Hepatic stellate cell (primary cell): ENCODE results near the gene TOX3.

Experiments used
- DNase-seq: peaks from one replicate; pipeline ENCODE4 v3.0.0; 2011; ENCODE audit warnings: low spot score

Gene TOX3

DNA sequence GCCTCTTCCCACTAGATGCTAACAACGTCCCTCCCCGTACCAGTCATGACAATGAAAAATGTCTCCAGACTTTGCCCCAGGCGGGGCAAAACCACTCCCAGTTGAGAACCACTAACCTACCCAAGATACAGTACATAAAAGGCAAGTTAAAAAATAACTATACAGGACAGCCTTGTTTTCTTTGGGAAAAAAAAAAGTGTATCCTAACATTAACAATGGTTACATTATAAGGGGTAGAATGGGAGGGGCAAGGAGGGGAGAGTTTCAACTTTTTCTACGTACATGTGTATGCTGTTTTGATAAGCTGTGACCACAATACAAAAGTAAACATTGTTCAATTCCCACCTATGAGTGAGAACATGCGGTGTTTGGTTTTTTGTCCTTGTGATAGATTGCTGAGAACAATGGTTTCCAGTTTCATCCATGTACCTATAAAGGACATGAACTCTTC, 94.9 kb downstream of the TOX3 start:
- no peak for DNase-seq

DNA sequence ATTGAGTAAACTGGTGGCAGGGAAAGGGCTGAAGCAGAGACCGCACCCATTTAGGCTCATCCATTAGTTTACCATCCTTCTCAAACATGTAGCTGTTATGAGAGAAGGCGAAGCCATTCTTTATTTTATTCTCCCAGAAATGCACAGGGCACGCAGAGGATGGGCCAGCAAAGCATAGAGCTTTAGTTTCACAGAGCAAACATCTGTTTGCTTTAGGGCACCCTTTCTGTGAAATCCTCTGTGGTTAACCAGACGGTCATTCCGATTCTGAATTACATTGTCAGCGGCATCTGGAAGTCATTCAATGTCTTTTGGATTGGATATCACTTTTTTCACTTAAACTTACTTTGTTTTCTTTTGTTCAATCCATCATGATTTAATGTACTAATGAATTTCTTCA, 96.0 kb downstream of the TOX3 start:
- no peak for DNase-seq

DNA sequence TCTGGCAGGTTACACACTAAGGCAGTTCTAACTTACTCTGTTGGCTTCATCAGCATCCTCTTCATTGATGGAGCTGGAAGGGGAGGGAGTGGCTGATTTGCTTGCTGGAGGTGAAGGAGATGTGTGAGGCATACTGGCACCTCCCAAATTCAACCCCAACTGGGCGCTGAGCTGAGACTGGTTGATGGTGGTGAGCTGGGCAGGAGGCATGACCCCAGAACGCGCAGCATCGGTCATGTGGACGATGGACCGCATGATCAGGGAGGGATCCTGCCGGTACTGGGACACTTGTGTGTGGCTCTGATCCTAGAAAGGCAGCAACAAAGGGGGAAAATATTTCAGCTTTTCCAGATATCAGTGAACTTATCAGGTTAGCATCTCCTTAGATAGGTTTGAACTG, 96.7 kb downstream of the TOX3 start:
- no peak for DNase-seq

DNA sequence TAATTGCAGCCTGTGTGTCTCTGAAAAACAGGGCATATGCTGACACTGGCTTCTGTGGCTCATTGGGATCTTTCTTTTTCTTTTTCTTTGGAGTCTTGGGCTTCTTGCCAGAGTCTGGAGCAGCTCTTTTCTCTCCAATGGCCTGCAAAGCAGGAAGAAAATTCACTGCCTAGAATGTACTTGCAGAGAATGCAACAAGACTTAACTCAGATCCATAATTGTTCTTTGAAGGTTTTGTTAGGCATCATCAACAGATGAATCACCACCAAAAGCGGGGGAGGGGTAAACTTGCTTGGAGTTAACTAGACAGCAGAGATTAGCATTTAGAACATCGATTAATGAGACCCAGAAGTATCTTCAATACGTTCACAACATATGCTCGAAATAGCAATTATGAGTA, 100.9 kb downstream of the TOX3 start:
- DNase-seq: no peak

DNA sequence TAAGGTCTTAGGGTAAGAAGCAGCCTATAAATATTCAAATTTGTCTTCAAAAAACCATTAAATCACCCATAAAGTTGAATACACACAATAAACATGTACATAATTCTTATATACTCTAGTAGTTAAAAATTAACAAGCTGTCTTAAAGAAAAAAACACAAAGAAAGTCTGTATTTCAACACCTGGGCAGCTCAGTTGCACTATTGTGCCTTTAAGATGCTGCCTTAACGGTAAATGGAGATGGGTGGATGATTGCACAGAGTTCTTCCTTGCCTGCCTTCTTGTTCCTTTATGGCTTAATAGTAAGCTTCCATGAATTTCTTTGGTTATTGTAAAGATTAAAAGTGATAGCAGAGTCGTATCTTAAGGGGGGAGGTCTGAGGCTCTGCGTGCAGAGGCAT, 105.1 kb downstream of the TOX3 start:
- no peak for DNase-seq

DNA sequence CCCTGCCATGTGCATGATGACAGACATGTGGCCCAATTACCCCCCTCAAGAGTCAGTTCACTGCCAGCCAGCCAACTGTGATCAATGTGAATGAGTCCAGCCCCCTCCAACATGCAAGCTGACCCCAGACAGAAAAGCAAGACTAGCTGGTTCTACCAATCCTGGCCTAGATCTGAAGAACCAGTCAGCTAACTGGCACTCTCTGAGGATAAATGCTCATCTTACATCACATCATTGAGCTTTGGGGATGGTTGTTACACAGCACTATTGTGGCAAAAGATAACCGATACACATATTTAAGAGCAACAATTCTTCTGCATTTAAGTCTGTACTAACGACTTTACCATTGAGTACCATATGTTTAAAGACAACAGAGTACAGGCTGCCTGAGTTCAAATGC, 106.7 kb downstream of the TOX3 start:
- DNase-seq: no peak

DNA sequence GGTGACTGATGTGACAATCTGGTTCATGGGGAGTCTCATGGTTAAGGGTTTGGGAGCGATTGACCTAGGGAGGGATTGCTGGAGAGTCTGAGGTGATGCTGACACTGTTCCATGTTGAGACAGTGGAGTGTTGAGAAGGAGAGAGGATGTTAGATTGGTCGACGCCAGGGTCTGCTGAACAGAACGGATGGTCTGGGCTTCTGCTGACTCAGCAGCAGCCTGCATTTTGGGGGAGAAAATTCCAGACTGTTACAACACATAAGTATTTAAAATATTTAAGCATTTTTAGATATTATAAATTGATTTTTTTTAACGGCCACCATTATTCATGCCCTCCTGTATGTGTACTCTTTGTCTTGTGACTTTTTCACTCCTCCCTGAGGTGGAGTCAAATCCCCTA, 107.2 kb downstream of the TOX3 start:
- no peak for DNase-seq

DNA sequence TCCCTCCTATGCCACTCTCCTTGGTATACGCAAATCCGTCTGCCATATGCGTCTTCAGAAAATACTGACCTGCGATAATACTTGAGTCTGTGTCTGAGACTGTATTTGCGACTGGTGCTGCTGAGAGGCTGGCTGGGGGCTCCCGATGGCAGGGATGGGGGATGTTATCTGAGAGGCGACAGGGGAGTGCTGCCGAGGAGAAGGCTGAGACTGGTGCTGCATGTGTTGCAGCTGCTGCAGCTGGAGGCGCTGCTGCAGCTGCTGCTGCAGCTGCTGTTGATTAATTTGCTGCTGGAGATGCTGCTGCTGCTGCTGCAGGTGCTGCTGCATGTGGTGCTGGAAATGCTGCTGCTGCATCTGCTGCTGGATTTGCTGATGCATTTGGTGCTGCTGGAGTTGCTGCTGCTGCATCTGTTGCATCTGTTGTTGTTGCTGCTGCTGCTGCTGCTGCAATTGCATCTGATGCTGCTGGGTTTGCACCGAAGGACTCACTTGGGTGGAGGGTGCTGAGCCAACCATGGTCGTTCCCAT, 107.7 kb downstream of the TOX3 start:
- no peak for DNase-seq

DNA sequence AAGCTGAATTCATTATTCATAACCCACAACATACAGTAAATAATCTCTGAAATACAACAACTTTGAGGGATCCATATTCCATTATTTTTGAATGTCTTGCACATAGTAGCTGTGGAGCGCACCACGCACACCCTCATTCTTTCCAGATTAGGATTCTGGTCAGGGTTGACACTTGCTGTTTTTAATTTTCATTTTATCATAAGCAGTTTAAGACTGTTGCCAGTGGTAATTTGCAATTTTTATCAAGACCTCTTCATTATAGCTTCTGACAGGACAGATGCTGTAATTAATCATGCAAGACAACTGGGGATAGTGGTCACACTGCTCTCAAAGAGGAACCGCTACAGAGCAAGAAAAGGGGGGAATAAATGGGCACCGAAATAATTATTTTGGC, 109.7 kb downstream of the TOX3 start:
- no peak for DNase-seq

DNA sequence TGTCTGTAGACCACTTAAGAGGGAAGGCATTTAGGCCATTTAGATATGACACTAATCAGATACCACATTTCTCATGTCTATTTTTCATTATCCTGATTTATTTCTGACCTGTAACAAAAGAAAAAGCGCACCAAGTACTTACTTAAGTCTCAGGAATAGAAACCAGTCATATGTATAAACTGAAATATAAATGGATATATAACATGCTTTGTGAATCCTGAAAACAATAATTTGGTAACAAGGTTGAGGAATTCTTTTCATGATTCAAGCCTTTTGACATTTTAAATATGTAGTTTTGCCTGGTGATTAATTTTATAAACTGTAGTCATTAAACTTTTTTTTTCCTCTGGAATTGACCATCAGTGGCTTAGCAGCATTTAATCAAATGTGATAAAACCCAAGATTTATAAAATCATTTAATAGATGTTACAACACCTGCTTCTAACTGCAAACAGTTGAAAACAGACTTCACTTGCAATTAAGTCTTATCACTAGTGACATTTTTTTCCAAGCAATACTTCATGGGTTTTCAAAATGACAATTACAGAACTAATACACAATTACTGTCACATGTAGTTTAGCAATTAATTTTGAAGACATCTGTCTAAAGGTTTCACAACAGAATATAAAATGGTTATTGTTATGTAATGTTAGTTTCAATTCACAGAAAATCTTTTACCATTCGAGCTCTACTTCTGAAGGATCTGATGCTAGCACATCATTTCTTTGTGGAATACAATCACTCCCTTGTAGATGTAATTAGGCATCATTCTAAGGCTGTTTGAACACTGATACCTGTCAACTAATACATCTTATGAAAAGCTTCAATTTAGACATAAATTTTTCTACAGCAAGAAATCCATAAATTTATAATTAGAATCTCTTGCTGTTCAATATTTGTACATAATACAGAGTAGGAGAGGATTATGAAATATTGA, 110.3 kb downstream of the TOX3 start:
- no peak for DNase-seq

DNA sequence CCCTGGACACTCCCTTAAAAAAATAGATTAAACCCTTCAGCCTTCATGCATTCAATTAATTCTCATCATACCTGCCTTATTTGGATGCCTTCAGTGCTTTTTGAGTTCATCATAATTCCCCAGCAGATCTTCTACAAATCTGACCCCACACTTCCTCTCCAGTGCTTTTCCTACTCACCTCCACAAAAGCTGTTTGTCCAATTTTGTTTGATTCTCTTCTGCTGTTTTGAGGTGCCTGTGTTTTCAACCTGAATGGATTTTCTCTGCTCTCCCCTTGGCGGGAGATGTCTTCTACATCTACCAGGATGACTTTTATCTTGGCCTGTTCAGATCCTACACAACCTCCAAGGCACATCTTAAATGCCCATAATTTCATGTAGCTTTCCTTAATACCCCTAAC, 112.7 kb downstream of the TOX3 start:
- DNase-seq: no peak

DNA sequence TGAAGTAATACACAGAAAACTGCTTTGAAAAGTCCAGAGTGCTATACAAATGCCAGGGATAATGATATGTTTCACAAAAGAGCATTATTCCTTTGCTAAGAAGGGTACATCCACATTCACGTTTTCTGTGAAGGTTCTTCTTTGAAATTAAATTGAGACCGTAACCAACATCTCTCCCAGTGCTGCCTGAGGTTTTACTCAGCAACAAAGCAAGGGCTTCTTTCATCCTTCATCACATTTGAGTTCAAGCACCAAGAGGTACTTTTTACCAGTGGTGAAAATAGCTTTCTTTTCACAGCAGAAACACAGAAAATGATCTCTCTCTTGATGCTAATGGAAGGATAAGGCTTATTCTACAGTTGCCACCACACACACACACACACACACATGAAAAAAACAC, 113.3 kb downstream of the TOX3 start:
- DNase-seq: no peak

DNA sequence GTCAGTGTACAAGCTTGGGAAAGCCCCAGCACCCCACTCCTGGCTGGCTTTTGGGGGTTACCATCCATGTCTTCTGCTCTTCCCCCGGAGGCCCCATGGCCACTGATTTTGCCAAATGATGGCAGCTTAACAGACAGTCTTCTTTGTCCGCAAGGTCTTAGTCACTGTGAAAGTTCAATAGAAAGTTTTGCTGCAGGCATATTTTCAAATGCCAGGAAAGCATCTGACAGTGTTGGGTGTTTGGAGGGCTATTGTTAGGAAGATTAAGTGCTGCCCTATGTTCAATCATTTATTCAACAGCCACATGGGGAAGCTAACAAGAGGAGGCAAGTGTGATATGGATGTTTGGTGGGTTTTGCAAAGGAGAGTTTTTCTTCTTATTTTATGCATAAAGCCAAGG, 122.4 kb downstream of the TOX3 start:
- DNase-seq: no peak

DNA sequence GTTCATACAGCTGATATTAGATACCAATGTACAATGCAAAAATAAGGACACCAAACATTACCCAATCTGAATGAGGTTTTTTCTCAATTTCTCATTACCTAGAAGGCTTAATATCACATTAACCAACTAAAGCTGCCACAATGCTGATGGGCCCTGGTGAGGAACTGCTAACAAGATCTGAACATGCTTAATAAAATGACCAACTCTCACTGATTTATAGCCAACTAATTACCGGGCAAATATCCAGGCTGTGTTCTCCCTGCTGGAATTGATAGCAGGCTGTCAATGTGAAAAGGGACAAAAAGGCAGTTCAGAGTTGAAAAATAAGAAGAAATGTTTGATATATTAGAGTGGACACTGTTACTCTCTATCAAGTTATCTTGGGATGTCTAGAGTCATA, 124.6 kb downstream of the TOX3 start:
- DNase-seq: no peak

DNA sequence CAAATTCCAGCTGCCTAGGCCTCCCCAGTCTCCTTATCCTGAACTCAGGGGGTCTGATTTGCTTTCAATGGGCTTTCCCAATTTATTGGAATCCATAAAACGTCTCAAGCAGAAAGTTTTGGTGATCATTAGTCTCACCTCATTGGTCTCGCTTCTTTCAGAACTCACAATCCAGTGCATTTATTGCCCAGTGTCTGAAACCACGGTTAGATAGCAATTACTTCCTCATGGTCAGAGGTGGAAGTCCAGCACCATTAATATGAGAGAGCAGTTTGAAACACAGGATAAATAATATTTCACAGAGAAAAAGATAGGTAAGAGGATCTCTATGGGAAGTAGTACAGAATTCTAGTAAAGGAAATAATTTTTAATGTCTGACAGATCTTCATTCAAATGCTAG, 128.7 kb downstream of the TOX3 start:
- no peak for DNase-seq

DNA sequence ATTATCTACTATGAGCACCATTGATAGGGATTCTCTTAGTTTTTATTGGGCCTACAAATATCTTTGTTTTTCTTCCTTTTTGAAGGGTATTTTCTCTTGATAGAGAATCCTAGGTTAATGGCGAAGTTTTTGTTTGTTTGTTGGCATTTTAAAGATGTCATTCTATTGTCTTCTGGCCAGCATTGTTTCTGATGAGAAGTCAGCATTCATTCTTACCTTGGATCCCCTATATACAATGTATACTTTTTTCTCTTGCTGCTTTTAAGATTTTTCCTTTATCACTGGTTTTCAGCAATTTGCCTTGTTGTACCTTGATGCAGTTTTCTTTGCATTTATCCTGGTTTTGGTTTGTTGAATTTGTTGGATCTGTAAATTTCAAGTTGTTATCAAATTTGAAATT, 130.1 kb downstream of the TOX3 start:
- no peak for DNase-seq

DNA sequence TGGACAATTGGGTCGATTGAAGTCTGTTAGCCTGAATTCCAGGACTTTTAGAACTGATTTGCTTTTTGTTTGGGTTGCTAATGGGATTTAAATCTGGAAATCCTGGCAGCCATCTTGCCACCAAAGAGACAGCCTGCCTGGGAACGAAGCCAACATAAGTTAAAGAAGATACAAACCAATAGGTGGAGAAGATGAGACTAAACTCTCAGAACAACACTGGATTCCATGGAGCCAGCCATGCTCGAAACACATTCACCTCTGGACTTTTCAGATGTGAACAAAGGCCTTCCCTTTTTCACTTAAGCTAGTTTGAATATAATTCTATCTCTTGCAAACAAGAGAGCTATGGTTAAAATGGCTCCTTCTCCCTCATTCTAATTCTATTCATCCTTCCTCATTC, 135.9 kb downstream of the TOX3 start:
- no peak for DNase-seq

DNA sequence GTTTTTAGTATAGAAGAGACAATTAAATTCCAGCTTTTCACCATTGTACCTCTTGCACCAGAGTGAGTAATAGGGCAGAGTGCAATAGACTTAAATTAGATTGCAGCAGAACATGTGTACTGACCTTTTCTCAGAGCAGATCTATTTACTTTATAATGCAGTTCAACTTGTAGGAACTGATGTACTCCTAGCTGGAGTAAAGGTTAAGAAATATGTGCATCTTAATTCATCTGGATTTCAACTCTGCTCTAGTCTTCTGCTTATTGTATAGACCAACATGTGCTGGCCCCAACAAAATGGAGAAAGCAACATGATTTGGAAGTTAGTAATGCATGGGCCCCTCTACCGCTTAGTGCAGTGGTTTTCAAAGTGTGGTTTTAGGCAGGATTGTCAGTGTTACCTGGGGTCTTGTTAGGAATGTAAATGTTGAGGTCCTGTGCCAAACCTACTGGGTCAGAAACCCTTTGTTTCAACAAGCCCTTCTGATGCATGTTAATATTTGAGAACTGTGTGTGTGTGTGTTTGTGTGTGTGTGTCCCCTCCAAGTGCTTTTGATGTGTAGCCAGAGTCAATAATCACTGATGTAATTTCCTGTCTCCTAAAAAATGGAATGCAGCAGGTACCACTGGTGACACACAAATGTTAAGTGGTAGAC, 138.6 kb downstream of the TOX3 start:
- no peak for DNase-seq

DNA sequence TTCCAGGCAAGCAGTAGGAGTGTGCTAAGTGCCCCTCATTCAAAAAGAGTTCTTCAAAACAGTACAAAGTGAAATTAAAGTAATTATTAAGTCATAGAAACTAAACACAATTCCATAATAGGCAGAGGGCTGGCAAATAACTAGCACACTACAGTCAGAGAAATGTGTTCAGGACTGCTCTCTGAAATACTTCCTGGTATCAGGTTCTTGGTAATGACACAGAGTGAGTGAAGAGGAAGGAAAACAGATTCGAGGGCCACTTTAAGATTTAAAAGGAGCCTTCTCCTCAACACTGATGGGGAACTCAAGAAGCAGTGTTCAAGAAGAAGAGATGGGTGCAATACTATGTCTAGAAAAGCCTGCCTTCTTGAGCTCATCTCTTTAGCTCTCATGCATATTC, 139.2 kb downstream of the TOX3 start:
- no peak for DNase-seq

DNA sequence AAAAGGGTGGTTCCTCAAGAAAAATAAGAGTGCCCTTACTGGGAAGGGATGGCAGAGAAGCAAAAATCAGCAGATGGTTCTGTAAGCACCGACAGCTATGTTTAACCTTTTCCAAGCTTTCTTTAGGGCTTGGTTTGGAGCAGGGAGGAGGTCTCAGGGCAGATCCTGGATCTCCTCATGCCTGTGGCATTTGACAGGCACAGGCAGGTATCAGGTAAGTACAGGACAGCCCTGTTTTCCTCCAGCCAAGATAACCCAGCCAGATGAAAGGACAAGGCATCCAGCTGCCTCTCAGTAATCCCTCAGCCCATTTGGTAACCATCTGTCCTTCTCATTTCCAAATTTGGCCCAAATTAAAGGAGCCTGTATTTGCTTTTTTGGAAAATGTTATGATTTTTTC, 141.5 kb downstream of the TOX3 start:
- no peak for DNase-seq

DNA sequence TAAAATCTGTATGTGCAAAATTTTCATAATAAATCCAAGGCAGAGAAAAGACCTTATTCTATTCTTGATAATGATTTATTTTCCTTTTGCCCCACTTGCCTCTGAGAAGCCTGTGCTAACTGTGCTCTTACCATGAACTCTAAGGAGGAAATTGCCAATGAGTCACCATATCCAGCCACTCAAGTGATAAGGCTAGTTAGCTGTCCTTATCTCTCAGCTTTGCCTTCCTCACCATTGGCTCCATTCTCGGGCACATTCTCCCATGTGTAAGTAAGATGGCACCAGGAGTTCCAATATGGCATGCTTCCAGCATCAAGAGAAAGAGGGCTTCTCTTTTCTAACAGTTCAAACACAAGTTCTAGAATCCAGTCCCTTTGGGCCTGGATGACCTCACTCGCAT, 142.4 kb downstream of the TOX3 start:
- DNase-seq: no peak

DNA sequence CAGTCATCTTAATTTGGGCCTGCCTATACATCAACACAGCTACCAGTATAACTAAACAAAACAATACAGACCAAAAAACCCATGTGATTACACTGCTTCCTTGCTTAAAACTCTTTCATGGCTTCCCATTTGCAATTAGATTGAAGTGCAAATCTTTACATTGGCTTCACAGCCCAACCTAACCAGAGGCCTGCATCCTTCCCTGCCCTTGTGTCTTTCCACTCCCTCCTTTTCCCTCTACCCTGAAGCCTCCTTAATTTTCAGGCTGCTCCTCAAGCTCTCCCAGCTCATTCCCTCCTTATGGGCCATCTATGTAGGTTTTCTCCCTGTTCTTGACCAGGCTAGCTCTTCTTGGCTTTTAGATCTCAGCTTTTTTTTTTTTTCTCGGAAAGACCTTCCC, 147.8 kb downstream of the TOX3 start:
- DNase-seq: no peak

DNA sequence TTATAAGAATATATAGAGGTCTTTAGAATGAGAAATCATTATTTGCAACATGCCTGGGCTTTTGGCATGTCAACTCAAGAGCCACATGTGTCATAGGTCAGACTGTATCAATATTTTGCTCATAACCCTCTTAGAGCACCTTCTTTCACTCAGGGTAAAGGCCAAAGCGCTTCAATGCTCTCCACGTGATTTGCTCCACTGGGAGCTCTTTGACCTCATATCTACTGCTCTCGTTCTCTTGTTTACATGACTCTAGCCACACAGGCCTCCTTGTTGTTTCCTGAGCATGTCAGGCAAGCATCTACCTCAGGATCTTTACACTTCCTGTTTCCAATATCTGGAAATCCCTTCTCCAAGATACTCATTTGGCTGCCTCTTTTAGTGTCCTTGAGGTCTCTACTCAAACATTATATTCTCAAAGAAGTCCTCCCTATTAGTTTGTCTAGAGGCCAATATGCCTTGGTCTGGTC, 148.4 kb downstream of the TOX3 start:
- no peak for DNase-seq
